Ascending aorta (tissue), 2 donors: ENCODE data around the gene HELT. TPM values are rescaled to one million over a fixed set of nuclear protein-coding genes. Genes with fewer than 3 reads are reported as not detected.

Experiments
- DNase-seq, 2 donors: peaks; one replicate each; pipeline ENCODE4 v3.0.0-alpha.2; 2019; ENCODE audit warnings: low spot score in 2 of 2
- H3K27ac ChIP-seq, 2 donors: fragments of 200-600 bp; sonication (generic); one replicate each; pipeline ENCODE4 v1.5.1; 2016 to 2017; ENCODE audit warnings: mild to moderate bottlenecking in 1 of 2
- H3K27me3 ChIP-seq: fragments of 200-600 bp; sonication (generic); one replicate; pipeline ENCODE4 v1.5.1; 2017
- H3K36me3 ChIP-seq, 2 donors: fragments of 200-600 bp; sonication (generic); one replicate each; pipeline ENCODE4 v1.5.1; 2016
- H3K4me1 ChIP-seq, 2 donors: fragments of 200-600 bp; sonication (generic); one replicate each; pipeline ENCODE4 v1.5.1; 2016 to 2017; ENCODE audit warnings: mild to moderate bottlenecking in 1 of 2
- H3K4me3 ChIP-seq, 2 donors: fragments of 200-600 bp; sonication (generic); one replicate each; pipeline ENCODE4 v1.5.1; 2016 to 2017; ENCODE audit warnings: mild to moderate bottlenecking in 1 of 2
- H3K9me3 ChIP-seq, 2 donors: fragments of 200-600 bp; sonication (generic); one replicate each; pipeline ENCODE4 v1.5.1; 2016
- intact Hi-C: fragments of 100-400 bp; cut with DNase I; formaldehyde crosslinking; loops from one replicate; pipeline ENCODE4 v1.15.1; 2023
- total RNA-seq: library from RNA; depleted of rRNA; stranded (reverse); fragments of >200 nt; gene quantifications from one replicate; pipeline ENCODE4 v1.1.0, GENCODE V29; 2016
- TF ChIP-seq, protein P1 (sequence below), 3 experiments: fragments of 200-600 bp in 2 of 3; fragments of 450-650 bp in 1 of 3; sonication (generic) in 2 of 3; IDR thresholded peaks; one replicate each; pipeline ENCODE4 v1.5.1; 2016 to 2019; ENCODE audit warnings: antibody characterized with exemption in 3 of 3, mild to moderate bottlenecking in 1 of 3, moderate library complexity in 1 of 3

The HELT gene
- total RNA-seq, 1 donor from 2014 or later = not detected

DNA sequence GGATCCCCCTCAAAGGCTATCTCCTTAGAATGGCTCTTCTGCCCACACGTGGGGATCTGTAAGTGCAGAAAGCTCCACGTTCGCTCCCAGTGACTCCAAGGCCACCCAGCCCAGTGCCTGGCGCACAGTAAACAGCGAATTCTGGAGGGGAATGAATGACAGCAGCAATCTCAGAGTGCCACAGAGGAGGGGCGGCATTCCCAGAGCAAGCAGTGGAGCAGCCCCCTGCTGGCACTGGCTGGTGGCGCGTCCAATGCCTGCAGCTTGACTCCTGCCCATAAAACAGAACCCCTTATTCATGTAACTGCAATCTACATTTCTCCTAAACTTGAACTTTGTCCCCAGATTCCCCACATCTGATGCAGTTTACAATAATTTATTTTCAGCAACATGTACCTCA, 6.9 kb upstream of the HELT start:
- TF ChIP-seq, protein P1, sequence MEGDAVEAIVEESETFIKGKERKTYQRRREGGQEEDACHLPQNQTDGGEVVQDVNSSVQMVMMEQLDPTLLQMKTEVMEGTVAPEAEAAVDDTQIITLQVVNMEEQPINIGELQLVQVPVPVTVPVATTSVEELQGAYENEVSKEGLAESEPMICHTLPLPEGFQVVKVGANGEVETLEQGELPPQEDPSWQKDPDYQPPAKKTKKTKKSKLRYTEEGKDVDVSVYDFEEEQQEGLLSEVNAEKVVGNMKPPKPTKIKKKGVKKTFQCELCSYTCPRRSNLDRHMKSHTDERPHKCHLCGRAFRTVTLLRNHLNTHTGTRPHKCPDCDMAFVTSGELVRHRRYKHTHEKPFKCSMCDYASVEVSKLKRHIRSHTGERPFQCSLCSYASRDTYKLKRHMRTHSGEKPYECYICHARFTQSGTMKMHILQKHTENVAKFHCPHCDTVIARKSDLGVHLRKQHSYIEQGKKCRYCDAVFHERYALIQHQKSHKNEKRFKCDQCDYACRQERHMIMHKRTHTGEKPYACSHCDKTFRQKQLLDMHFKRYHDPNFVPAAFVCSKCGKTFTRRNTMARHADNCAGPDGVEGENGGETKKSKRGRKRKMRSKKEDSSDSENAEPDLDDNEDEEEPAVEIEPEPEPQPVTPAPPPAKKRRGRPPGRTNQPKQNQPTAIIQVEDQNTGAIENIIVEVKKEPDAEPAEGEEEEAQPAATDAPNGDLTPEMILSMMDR (IDR thresholded peaks at IDR 0.05) = peak in 1 of 3 experiments; percentile 29

DNA sequence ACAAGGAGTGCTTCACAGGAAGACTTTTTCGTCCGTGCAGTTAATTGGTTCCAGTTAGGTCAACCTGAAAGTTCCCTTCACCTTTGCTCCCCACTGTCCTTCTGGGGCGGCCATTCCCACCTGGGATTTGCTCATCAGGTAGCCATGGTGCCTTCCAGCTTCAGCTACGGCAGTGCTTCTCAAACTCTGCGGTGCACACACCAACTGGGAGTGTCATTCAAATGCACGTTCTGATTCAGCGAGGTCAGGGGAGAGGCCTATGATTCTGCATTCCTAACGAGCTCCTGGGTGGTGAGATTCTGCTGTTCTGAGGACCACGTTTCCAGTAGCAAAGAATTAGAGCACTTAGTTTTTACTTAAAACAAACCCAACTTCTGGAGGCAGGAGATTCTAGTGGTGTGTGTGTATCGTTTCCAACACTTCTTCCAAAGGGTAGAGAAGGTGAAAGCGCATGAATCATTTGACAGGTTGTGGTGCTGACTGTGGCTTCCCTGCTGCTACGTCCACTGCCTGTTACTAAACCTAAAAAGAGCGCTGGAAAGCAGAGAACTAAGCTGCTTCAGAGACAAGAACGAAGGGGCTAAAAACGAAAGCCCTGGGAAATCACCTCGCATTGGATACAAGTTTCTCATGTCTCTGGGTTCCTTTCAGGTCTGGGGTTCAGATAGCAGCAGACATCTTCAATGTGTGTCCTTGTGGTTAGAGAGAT, 4.7 kb upstream of the HELT start:
- H3K36me3 ChIP-seq = no peaks in the 10 kb centered on the region
- peaks cover 7% of the 10 kb centered on the region for H3K27me3 ChIP-seq
- TF ChIP-seq, protein P1 (IDR thresholded peaks at IDR 0.05) = no peak
- H3K4me3 ChIP-seq = no peak overlapping the region
- peaks cover 0 to 2% of the 10 kb centered on the region in 2 donors for H3K4me1 ChIP-seq
- DNase-seq = no peak
- no peaks in the 10 kb centered on the region for H3K9me3 ChIP-seq
- no peak overlapping the region for H3K27ac ChIP-seq
- intact Hi-C loops = no loop called here

More for the DNA sequence above, 6.9 kb upstream of the HELT start:
- no peak overlapping the region for H3K27ac ChIP-seq
- H3K27me3 ChIP-seq = peaks cover 3% of the 10 kb centered on the region
- no peaks in the 10 kb centered on the region for H3K9me3 ChIP-seq
- no peak for DNase-seq
- H3K4me3 ChIP-seq = no peak overlapping the region
- no peaks in the 10 kb centered on the region for H3K36me3 ChIP-seq
- intact Hi-C loops = no loop called here
- H3K4me1 ChIP-seq = no peaks in the 10 kb centered on the region

GRCh38 chr4:185015108-185015507, 3.2 kb upstream of the HELT start:
- H3K36me3 ChIP-seq = no peaks in the 10 kb centered on the region
- H3K27me3 ChIP-seq = peaks cover 7% of the 10 kb centered on the region
- H3K27ac ChIP-seq = no peak overlapping the region
- H3K9me3 ChIP-seq = no peaks in the 10 kb centered on the region
- intact Hi-C loops = no loop called here
- H3K4me1 ChIP-seq = peaks cover 0 to 14% of the 10 kb centered on the region in 2 donors
- TF ChIP-seq, protein P1 (IDR thresholded peaks at IDR 0.05) = no peak
- no peak overlapping the region for H3K4me3 ChIP-seq
- DNase-seq = no peak

DNA sequence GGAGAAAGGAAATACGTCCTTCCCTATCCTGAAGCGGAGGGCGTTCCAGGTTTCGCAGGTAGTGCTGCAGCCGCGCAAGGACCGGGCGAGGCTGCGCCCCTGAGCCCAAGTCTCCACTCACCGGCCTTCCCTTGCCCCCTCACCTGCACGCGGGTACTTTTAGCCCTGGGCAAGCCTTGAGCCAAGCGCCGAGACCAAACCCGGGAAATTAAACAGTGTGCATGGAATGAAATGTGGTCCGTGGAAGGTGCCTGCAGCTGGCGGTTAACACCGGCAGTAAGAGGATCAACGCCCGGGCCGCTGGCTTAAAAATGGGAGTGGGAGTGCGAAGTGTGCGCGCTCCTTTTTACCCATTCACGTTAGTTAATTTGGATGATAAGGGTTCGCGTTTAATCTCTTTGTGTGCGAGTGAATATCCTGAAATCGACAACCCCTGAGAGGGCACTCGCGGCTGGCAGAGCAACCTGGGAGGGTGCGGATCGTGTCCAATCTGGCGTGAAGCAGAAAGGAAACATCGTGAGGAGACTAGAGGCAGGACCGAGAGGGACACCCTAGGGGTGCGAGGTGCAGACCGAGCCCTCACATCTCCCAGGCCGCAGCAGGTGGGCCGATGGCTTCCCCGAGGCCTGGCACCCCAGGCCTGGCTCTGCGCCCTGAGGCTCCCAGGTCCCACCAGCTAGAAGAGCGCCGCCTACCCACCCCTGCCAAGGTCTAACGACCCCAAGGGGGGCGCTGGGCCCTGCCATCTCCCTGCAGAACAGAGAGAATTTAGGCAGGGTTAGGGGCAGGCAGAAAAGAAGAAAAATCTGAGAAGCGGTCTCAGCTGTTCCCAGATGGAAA, 2.0 kb upstream of the HELT start:
- Histone ChIP-seq H3K9me3 (no peaks in the 10 kb centered on the region), H3K36me3 (no peaks in the 10 kb centered on the region), H3K27ac (no peak overlapping the region), H3K27me3 (peaks cover 11% of the 10 kb centered on the region), H3K4me3 (no peak overlapping the region), H3K4me1 (peaks cover 3 to 23% of the 10 kb centered on the region in 2 donors)
- TF ChIP-seq, protein P1 (IDR thresholded peaks at IDR 0.05) = no peak
- DNase-seq = no peak
- intact Hi-C loops = no loop called here

- Histone ChIP-seq H3K9me3 (no peaks in the 10 kb centered on the region), H3K4me1 (peaks cover 3 to 23% of the 10 kb centered on the region in 2 donors), H3K27me3 (peaks cover 14% of the 10 kb centered on the region), H3K4me3 (no peak overlapping the region), H3K36me3 (no peaks in the 10 kb centered on the region), H3K27ac (no peak overlapping the region)
- no peak for DNase-seq
- intact Hi-C loops = no loop called here
- TF ChIP-seq, protein P1 (IDR thresholded peaks at IDR 0.05) = no peak
These were observed 1.1 kb upstream of the HELT start for GRCh38 chr4:185016946-185017758.
